A172 (cell line): ENCODE measurements around the gene IVL. TPM values are rescaled to one million over a fixed set of nuclear protein-coding genes. Genes with fewer than 3 reads are reported as not detected.
A peak's percentile ranks its signal among the peaks of the same experiment; 100 is the strongest.

Experiments used
- DNase-seq: peaks from one replicate; pipeline ENCODE4 v3.0.0-alpha.2; 2015; ENCODE audit warnings: low spot score
- total RNA-seq: library from RNA; depleted of rRNA; stranded (reverse); fragments of >200 nt; shearing (Covaris generic); gene quantifications from 2 replicates; pipeline ENCODE4 v1.2.3, GENCODE V29; 2014; rRNA removed

The IVL gene
- total RNA-seq, 1 experiment from 2014 or later = not detected

GRCh38 chr1:152946651-152947256 lies 38.4 kb downstream of the IVL start, which contains the start of gene SPRR5:
TSS of gene SPRR5 (plus strand) at chr1:152947206. CDS start at chr1:152948555, 1,349 bp downstream.
- no peak for DNase-seq

- no peak for DNase-seq
Measured at GRCh38 chr1:152951711-152952110, 43.4 kb downstream of the IVL start.

GRCh38 chr1:152953761-152954160 lies 45.4 kb downstream of the IVL start:
- no peak for DNase-seq

- DNase-seq = peak; percentile 9
Measured at GRCh38 chr1:152954436-152954835, 46.1 kb downstream of the IVL start.

GRCh38 chr1:152957561-152957960 lies 49.2 kb downstream of the IVL start:
- DNase-seq = no peak

- DNase-seq = no peak
Measured at GRCh38 chr1:152959273-152959672, 50.9 kb downstream of the IVL start.

- no peak for DNase-seq
Measured at GRCh38 chr1:152959801-152960451, 51.6 kb downstream of the IVL start.

GRCh38 chr1:152960452-152961044 lies 52.2 kb downstream of the IVL start:
- no peak for DNase-seq

Other genes with a start within 250 kb of the IVL start
- not detected in 2 replicates for gene LCE2D, start 245.2 kb upstream of the IVL start, total RNA-seq
- not detected in 2 replicates for gene LCE2C, start 233.3 kb upstream of the IVL start, total RNA-seq
- not detected in 2 replicates for gene LCE2B, start 222.4 kb upstream of the IVL start, total RNA-seq
- not detected in 2 replicates for gene LCE2A, start 210.2 kb upstream of the IVL start, total RNA-seq
- gene LCE4A, start 200.4 kb upstream of the IVL start, total RNA-seq = not detected in 2 replicates
- gene KPRP, start 150.5 kb upstream of the IVL start, total RNA-seq = not detected in 2 replicates
- gene LCE1F, start 133.4 kb upstream of the IVL start, total RNA-seq = not detected in 2 replicates
- not detected in 2 replicates for gene LCE1E, start 122.3 kb upstream of the IVL start, total RNA-seq
- not detected in 2 replicates for gene LCE1D, start 111.8 kb upstream of the IVL start, total RNA-seq
- gene LCE1C, start 101.9 kb upstream of the IVL start, total RNA-seq = not detected in 2 replicates
- not detected in 2 replicates for gene LCE1B, start 96.6 kb upstream of the IVL start, total RNA-seq
- gene LCE1A, start 81.1 kb upstream of the IVL start, total RNA-seq = not detected in 2 replicates
- not detected in 2 replicates for gene LCE6A, start 65.7 kb upstream of the IVL start, total RNA-seq
- gene LCE7A, start 48.5 kb upstream of the IVL start, total RNA-seq = not detected in 2 replicates
- not detected in 2 replicates for gene SMCP, start 30.2 kb upstream of the IVL start, total RNA-seq
- gene SPRR5, start 38.7 kb downstream of the IVL start, total RNA-seq = not detected in 2 replicates
- gene SPRR4, start 62.1 kb downstream of the IVL start, total RNA-seq = not detected in 2 replicates
- not detected in 2 replicates for gene SPRR1A, start 75.5 kb downstream of the IVL start, total RNA-seq
- gene SPRR3, start 93.2 kb downstream of the IVL start, total RNA-seq = not detected in 2 replicates
- not detected in 2 replicates for gene SPRR1B, start 122.7 kb downstream of the IVL start, total RNA-seq
- not detected in 2 replicates for gene SPRR2D, start 132.6 kb downstream of the IVL start, total RNA-seq
- gene SPRR2A, start 149.0 kb downstream of the IVL start, total RNA-seq = not detected in 2 replicates
- gene SPRR2B, start 163.1 kb downstream of the IVL start, total RNA-seq = not detected in 2 replicates
- not detected in 2 replicates for gene SPRR2E, start 186.0 kb downstream of the IVL start, total RNA-seq
- not detected in 2 replicates for gene SPRR2F, start 205.0 kb downstream of the IVL start, total RNA-seq
- gene SPRR2G, start 242.3 kb downstream of the IVL start, total RNA-seq = not detected in 2 replicates